ENCODE results near the gene NLRP4.
"Not testable (repeated sequence)": the region's sequence is repeated elsewhere in the genome, so short reads cannot be mapped to it uniquely, and the experiment has no call there.

Gene NLRP4

DNA sequence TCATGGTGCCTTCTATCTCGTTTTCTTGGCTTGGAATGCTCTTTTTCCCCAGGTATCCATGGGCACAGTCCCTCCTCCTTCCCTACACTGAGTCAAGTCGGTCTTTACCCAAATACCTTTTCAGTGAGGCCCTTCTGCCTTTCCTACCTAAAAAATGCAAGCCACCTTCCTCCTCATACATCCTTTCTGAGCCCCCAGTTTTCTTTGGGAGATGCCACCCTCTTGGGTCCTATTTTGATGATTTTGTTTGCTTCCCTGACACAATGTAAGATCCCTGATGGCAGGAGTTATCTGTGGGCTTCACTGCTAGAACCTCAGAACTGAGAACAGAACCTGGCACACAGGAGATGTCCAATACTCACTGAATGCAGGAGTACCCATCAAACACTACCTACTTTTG is 73.5 kb downstream of the NLRP4 start:
- no peak overlapping the region for H3K4me3 ChIP-seq (ENCODE audit: low read length)
- no peak for TF ChIP-seq ZNF274 (IDR thresholded peaks at IDR 0.05; ENCODE audit: low read depth, low read length)

DNA sequence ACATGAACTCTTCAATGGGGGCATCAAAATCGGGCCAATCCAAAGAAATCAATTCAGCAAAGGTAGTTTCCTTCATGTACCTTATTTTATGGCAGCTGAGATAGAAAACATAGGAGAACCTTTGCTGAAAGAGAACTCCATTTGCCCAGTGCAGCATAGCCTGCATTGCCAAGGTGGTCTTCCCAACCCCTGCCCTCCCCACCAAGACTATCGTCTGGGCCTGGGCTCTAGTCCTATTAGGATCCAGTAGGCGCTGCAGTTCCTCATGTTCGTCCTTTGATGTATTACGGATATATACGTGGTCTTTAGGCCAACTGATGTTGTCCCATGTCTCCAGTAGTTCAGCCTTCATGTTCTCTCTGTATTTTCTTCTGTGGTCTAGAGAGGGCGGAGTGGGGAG is 76.6 kb downstream of the NLRP4 start:
- TF ChIP-seq ZNF274 (IDR thresholded peaks at IDR 0.05; ENCODE audit: low read depth, low read length), result no peak
- H3K4me3 ChIP-seq (ENCODE audit: low read length), result no peak overlapping the region

DNA sequence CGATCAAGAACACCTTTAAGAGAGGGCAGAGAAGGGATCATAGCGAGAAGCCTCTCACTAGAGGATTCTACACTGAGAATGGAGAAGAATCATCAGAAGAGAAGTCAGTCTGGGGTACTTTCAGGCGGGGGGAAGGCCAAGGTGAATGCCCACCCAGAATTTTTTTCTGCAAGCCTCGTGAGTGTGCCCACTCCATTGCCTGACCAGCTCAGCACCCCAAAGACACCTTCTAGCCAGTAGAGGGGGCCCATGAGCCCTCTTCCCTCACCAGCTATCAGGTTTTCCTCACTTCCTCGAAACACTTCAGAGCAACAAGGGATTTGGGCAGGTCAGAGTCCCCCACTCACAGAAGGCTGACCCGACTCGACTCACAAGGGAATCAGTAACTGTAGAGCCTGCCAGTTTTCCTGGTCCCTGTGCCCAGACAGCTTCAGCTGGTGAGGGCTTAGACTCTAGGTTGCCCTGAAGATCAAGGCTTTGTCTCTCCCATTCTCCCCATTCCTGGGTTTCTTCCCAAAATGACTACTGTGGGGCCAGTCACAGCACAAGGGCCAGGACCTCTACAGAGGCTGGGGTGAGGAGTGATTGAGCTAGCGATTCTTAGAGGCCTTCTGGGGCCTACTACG is 77.4 kb downstream of the NLRP4 start:
- no peak overlapping the region for H3K4me3 ChIP-seq (ENCODE audit: low read length)
- no peak for TF ChIP-seq ZNF274 (IDR thresholded peaks at IDR 0.05; ENCODE audit: low read depth, low read length)

DNA sequence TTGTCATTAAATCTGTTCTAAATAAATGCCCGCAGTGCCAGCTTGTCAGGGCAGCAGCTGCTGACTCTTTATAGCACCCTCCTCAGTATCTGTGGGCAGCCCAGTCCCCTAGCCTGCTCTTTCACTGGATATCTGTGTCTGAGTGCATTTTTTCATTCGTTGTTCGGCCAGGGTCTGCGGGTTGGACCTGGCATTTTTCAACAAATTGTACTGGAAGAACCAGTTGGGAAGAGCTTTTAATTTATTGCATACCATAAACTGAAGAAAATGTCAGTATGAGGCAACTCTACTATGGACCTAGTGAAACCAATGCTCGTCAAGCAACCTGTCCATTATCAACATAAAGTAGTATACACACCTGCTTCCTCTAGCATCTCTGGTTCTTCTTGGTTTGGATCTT is 87.2 kb downstream of the NLRP4 start:
- no peak for TF ChIP-seq ZNF274 (IDR thresholded peaks at IDR 0.05; ENCODE audit: low read depth, low read length)
- H3K4me3 ChIP-seq (ENCODE audit: low read length), result no peak overlapping the region

DNA sequence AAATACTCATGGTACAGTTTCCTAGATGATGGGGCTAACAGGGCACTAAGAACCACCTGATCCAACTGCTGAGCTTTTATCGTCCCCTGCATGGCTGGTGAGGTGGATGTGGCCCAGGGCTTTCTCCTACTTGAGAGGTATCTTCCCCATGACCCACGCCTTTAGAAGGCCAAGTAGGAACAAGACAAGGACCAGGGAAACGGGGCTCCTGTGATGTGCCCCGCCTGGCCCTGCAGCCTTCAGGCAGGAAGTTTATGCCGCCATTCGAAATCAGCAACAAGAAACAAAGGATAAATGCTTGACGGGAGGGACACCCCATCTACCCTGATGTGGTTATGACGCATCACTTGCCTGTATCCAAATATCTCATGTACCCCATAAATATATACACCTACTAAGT is 91.7 kb downstream of the NLRP4 start:
- H3K4me3 ChIP-seq (ENCODE audit: low read length), result no peak overlapping the region
- no peak for TF ChIP-seq ZNF274 (IDR thresholded peaks at IDR 0.05; ENCODE audit: low read depth, low read length)

DNA sequence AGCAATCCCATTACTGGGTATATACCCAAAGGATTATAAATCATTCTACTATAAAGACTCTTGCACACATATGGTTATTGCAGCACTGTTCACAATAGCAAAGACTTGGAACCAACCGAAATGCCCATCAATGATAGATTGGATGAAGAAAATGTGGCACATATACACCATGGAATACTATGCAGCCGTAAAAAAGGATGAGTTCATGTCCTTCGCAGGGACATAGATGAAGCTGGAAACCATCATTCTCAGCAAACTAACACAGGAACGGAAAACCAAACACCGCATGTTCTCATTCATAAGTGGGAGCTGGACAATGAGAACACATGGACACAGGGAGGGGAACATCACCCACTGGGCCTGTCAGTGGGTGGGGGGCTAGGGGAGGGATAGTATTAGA is 92.9 kb downstream of the NLRP4 start:
- H3K4me3 ChIP-seq (ENCODE audit: low read length), result not testable (repeated sequence)

DNA sequence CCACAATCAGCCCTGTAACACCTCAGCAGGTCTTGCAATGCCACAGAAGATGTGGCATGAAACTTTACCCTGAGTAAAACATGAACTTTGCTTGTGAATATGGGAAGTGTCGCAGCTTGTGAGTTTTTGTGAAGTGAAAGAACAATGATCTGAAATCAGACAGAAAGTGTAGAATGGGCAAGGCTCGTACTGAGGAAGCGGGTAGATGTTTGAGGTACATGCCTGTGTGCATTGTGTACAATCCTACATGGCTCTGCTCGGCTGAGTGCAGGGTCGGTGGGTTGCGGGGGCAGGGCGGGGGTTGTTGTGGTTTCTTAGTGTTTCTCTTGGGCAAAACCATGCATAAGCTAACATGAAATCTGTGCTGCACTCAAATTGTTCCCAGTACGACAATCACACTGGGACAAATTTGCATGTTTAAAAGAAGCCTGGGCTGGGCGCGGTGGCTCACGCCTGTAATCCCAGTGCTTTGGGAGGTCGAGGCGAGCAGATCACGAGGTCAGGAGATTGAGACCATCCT is 94.7 kb downstream of the NLRP4 start:
- TF ChIP-seq ZNF274 (IDR thresholded peaks at IDR 0.05; ENCODE audit: low read depth, low read length), result no peak
- H3K4me3 ChIP-seq (ENCODE audit: low read length), result no peak overlapping the region
